ENCODE results near the gene IFI6.
"Not testable (repeated sequence)": the region's sequence is repeated elsewhere in the genome, so short reads cannot be mapped to it uniquely, and the experiment has no call there.

The IFI6 gene

DNA sequence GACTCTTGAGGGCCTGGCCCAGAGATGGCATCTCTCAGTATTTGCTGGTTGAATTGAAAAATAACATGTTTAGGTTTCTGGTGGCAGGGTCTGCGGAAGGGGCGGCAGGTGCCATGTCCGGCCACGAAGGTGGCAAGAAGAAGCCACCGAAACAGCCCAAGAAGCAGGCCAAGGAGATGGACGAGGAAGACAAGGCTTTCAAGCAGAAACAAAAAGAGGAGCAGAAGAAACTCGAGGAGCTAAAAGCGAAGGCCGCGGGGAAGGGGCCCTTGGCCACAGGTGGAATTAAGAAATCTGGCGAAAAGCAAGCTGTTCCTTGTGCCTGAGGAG lies 22.7 kb downstream of the IFI6 start:
- DNase-seq, result no peak

DNA sequence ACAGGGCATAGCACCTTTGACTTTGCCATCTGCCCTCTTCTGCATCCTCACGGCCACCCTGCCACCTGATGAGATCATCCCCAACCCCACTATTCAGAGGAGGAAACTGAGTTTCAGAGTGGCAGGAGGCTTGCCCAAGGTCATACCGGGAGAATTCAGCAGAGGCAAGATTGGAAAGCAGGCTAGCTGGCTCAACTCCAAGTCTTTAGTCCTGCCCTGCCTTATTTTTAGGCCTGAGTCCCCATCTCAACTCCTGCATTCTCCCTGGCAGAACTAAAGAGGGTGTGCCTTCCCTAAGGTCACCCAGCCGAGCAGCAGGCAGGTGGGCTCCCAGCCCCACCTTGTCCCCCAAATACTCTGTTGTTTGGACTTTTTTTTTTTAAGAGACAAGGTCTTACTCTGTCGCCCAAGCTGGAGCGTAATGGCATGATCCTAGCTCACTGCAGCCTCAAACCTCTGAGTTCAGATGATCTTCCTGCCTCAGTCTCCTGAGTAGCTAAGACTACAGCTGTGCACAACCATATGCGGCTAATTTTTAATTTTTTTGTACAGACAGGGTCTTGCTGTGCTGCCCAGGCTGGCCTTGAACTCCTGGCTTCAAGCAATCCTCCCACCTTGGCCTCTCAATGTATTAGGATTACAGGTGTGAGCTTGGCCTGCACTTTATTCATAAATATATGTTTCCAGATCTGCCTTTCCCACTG lies 23.2 kb downstream of the IFI6 start:
- DNase-seq, result no peak

DNA sequence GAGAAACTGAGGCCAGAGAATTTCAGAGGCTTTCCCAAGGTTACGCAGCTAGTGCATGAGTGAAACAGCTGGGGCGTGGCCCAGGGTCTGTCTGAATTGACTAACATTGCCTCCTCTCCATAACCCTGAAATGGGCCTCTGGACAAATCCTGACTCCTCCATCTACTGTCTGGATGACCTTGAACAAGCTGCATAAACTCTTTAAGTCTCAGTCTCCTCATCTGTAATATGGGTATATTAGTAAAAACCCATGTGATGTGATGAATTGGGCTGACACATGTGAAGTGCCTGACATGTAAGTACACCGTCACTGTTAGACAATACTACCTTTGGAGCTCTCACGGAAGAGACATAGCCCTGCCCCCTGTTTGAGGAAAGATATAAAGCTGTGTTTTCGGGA lies 24.7 kb downstream of the IFI6 start:
- DNase-seq, result no peak

DNA sequence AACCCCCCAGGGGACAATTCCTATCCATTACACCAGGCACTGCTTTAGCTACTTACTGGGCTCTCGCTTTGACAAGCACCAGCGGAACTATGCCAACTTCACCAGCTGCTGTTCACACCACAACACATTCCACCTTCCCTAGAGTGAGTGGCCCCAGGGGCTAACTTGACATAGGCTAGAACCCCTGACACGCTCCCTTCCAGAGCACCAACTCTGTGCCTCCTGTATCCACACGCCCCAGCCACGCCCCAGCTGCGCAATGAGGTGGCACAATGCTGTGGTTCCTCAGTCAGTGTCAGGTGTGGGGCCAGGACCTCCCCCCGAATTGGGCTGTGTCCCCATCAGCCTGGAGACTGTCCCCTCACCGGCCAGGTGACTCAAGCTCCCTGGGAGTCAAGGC lies 25.3 kb downstream of the IFI6 start:
- DNase-seq, result no peak

GRCh38 chr1:27645071-27645415 lies 26.9 kb downstream of the IFI6 start:
- DNase-seq, result no peak

- DNase-seq, result no peak
Measured at GRCh38 chr1:27644369-27645070, 27.5 kb downstream of the IFI6 start.

- DNase-seq, result no peak
Measured at GRCh38 chr1:27643600-27644368, 28.2 kb downstream of the IFI6 start.

GRCh38 chr1:27640514-27640913 lies 31.5 kb downstream of the IFI6 start:
- not testable (repeated sequence) for DNase-seq

GRCh38 chr1:27638805-27639204 lies 33.2 kb downstream of the IFI6 start:
- no peak for DNase-seq

DNA sequence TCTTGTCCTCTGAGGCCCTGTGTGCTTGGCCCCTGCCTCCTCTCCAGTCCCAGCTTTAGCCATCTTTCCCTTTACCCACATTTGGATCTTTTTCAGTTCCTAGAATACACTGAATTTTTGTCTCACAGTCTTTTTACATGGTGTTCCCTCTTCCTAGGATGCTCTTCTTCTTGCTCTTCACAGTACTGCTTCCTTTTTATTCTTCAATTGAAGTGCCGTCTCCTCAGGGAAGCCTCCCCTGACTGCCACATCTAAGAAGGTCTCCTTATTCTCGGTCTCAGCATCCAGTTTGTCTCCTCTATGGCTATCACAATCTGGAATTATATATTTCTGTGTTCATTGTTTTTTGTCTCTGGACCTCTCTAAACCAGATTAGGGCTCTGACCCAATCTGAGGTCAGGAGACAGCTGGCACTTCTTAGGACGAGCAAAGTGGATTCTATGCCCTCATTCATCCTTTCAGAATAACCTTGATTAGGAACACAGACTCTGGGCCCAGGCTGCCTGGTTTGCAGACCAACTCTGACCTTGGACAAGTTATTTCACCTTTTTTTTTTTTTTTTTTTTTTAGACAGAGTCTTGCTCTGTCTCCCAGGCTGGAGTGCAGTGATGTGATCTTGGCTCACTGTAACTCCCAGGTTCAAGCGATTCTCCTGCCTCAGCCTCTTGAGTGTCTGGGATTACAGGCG lies 33.8 kb downstream of the IFI6 start:
- DNase-seq, result no peak

GRCh38 chr1:27635396-27636142 lies 36.4 kb downstream of the IFI6 start:
- no peak for DNase-seq

GRCh38 chr1:27634985-27635367 lies 37.0 kb downstream of the IFI6 start, which contains the start of gene FGR:
FGR (minus strand) TSS chr1:27635185; CDS start chr1:27623916, 11,269 bp downstream.
- DNase-seq, result no peak

GRCh38 chr1:27634177-27634984 lies 37.6 kb downstream of the IFI6 start:
- DNase-seq, result no peak

DNA sequence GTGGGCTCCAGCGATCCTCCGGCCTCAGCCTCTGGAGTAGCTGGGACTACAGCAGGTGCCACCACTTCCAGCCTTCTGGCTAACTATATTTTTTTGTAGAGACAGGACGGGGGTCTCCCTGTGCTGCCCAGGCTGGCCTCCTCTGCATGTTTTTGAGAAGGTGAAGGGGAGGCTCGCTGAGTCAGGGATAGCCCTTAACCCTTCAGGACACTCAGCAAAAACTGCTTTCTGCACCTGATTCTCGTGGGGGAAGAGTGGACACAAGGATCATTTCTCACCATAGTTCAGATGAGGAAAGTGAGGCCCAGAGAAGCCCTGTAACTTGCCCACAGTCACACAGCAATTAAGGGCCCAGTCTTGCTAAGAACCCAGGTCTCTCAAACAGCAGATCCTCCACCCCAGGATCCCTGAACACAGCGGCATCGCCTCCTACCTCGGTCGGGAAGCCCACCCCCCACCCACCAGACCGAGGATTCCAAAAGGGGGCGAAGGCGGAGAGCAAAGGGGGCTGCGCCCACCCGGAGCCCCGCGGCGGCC lies 38.3 kb downstream of the IFI6 start:
- DNase-seq, result no peak

DNA sequence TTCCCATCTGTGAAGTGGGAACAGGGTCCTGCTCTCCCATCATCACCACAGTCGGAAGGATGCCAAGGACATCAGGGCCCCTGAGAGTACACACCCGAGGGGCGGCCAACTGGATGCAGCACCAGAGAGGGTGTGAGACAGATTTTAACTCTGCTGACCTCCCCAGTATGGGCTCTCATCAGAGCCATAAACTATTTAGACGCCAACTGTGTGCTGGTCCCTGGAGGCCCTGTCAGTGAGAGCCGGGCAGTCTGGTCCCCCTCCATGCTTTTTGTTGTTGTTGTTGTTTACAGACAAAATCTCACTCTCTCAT lies 38.7 kb downstream of the IFI6 start:
- no peak for DNase-seq

- no peak for DNase-seq
Measured at GRCh38 chr1:27632387-27633297, 39.4 kb downstream of the IFI6 start.

- DNase-seq, result no peak
Measured at GRCh38 chr1:27630859-27631491, 41.0 kb downstream of the IFI6 start.

DNA sequence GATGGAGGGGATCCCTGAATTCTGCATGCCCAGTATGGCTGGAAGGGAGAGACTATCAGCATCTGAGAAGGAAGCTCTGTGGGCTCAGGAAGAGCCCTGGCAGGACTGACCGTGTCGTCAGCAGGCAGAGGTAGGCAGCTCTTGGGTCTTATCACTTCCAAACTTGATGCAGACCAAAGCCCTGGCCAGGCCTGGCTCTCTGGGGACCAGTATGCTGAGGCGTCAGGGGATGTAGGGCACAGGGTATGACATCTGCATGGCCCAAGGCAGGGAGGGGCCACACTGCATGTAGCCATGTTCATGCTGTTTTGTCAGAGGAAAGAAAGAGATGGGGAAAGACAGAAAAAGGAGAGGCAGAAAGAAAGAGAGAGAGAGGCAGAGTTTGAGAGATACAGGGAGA lies 43.3 kb downstream of the IFI6 start:
- DNase-seq, result no peak

DNA sequence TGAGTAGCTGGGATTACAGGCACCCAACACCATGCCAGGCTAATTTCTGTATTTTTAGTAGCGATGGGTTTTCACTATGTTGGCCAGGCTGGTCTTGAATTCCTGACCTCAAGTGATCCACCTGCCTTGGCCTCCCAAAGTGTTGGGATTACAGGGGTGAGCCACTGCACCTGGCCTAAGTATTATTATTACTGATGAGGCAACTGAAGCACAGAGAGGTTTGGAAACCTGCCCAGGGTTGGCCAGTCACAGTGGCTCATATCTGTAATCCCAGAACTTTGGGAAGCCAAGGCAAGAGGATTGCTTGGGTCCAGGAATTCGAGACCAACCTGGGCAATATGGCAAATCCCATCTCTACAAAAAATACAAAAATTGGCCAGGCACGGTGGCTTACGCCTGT lies 44.3 kb downstream of the IFI6 start:
- DNase-seq, result not testable (repeated sequence)

- DNase-seq, result no peak
Measured at GRCh38 chr1:27627061-27627460, 44.9 kb downstream of the IFI6 start.
